Fibroblast of skin of left biceps (primary cell): Measurements from ENCODE around the gene CD99.
"Not testable (repeated sequence)": the region's sequence is repeated elsewhere in the genome, so short reads cannot be mapped to it uniquely, and the experiment has no call there.

ENCODE experiments used
- DNase-seq, 2 experiments: peaks; one replicate each; pipeline ENCODE4 v3.0.0-alpha.2; 2013; ENCODE audit warnings: low read depth in 2 of 2

CD99 gene

GRCh38 chrX:2769615-2770014, 78.5 kb downstream of the CD99 start:
- DNase-seq, result no peak

- not testable (repeated sequence) for DNase-seq
These were observed 82.3 kb downstream of the CD99 start for GRCh38 chrX:2773166-2774055.

GRCh38 chrX:2774057-2774456, 83.0 kb downstream of the CD99 start:
- DNase-seq, result no peak

- DNase-seq, result no peak
These were observed 83.7 kb downstream of the CD99 start for GRCh38 chrX:2774776-2775175.

GRCh38 chrX:2780472-2781225, 89.6 kb downstream of the CD99 start:
- DNase-seq, result not testable (repeated sequence)

GRCh38 chrX:2781226-2781571, 90.1 kb downstream of the CD99 start:
- DNase-seq, result no peak

- DNase-seq, result no peak
These were observed 90.6 kb downstream of the CD99 start for GRCh38 chrX:2781698-2782097.

- no peak for DNase-seq
These were observed 91.1 kb downstream of the CD99 start for GRCh38 chrX:2782171-2782570.

- DNase-seq, result no peak
These were observed 91.7 kb downstream of the CD99 start for GRCh38 chrX:2782778-2783177.

- DNase-seq, result no peak
These were observed 92.9 kb downstream of the CD99 start for GRCh38 chrX:2784026-2784425.

GRCh38 chrX:2785538-2785937, 94.4 kb downstream of the CD99 start:
- DNase-seq, result no peak

- DNase-seq, result no peak
These were observed 97.9 kb downstream of the CD99 start for GRCh38 chrX:2788980-2789379.

GRCh38 chrX:2789569-2789968, 98.5 kb downstream of the CD99 start:
- DNase-seq, result no peak
